ENCODE measurements around the gene MTMR12.
A peak's percentile ranks its signal among the peaks of the same experiment; 100 is the strongest.

MTMR12 gene

GRCh38 chr5:32312595-32313332 is at the start of gene MTMR12:
Gene MTMR12, minus strand, starts transcription at chr5:32312939. Its CDS starts 101 bp downstream, at chr5:32312838.
- DNase-seq = peak; percentile 100

- no peak for DNase-seq
These were observed 49.8 kb upstream of the MTMR12 start for GRCh38 chr5:32362527-32362926.

- DNase-seq = no peak
These were observed 48.2 kb upstream of the MTMR12 start for GRCh38 chr5:32360906-32361305.

- DNase-seq = no peak
These were observed 45.9 kb upstream of the MTMR12 start for GRCh38 chr5:32358611-32359010.

- no peak for DNase-seq
These were observed 44.9 kb upstream of the MTMR12 start for GRCh38 chr5:32357658-32358057.

GRCh38 chr5:32355686-32356085 is 42.9 kb upstream of the MTMR12 start:
- DNase-seq = no peak

- DNase-seq = no peak
These were observed 40.7 kb upstream of the MTMR12 start for GRCh38 chr5:32353420-32353819.

GRCh38 chr5:32352685-32353084 is 39.9 kb upstream of the MTMR12 start:
- no peak for DNase-seq

GRCh38 chr5:32346869-32347268 is 34.1 kb upstream of the MTMR12 start:
- DNase-seq = no peak

GRCh38 chr5:32343058-32343672 is 30.4 kb upstream of the MTMR12 start:
- DNase-seq = no peak

GRCh38 chr5:32342656-32343055 is 29.9 kb upstream of the MTMR12 start:
- DNase-seq = peak; percentile 99

- no peak for DNase-seq
These were observed 27.1 kb upstream of the MTMR12 start for GRCh38 chr5:32339878-32340277.

- peak; percentile 63 for DNase-seq
These were observed 26.5 kb upstream of the MTMR12 start for GRCh38 chr5:32339198-32339597.

- no peak for DNase-seq
These were observed 20.2 kb upstream of the MTMR12 start for GRCh38 chr5:32332966-32333365.

GRCh38 chr5:32332361-32332760 is 19.6 kb upstream of the MTMR12 start:
- DNase-seq = no peak

- no peak for DNase-seq
These were observed 19.2 kb upstream of the MTMR12 start for GRCh38 chr5:32331935-32332274.

GRCh38 chr5:32331217-32331934 is 18.6 kb upstream of the MTMR12 start:
- no peak for DNase-seq

GRCh38 chr5:32330126-32330971 is 17.6 kb upstream of the MTMR12 start:
- no peak for DNase-seq

- DNase-seq = peak; percentile 67
These were observed 16.7 kb upstream of the MTMR12 start for GRCh38 chr5:32329395-32329834.

GRCh38 chr5:32326216-32326772 is 13.6 kb upstream of the MTMR12 start:
- no peak for DNase-seq

- DNase-seq = no peak
These were observed 12.9 kb upstream of the MTMR12 start for GRCh38 chr5:32325616-32326015.

GRCh38 chr5:32325062-32325461 is 12.3 kb upstream of the MTMR12 start:
- DNase-seq = peak; percentile 100

GRCh38 chr5:32323741-32324140 is 11.0 kb upstream of the MTMR12 start:
- no peak for DNase-seq
